ENCODE results near the gene PNMA6E.
A peak's percentile ranks its signal among the peaks of the same experiment; 100 is the strongest.

PNMA6E gene

DNA sequence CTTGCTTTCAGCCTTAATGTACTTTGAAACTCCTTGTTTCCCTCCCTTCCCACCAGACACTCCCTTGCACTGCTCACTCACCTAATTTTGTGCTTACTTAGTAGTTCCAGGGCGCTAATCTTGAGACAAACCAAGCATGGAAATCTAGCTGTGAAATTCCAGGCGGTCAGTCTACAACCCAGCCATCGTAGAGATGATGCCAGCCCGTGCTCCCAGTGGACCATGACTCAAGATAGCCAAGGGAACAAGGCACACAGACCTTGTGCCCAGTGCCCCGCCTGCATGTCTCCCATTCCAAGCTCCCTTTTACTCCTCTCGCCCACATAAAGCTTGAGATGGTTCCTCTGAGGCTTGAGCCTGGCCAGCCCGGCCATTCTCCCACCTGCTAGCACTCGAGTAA lies 33.7 kb upstream of the PNMA6E start:
- DNase-seq: no peak

DNA sequence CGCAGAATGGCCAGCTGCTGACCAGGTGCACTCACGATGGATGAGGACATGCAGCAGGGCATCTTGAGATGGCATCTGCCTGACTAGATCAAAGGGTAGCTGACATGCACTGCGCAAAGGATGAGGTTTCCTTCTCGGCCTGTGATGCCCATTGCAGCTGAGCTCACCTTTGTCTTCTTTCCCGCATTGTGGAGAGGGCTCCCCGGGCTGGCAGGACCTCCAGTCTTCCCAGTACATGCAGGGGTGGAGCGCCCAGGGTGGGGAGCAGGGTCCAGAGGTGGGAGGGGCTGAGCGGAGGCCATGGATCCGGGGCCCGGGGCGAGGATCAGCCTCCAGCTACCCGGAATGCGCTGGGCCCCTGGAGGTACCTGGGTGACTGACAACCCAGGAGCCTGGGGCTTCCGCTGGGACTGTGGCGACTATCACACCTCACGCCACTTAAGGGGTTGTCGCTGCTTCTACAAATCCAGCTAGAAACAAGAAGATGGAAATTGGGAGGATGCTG lies 32.7 kb upstream of the PNMA6E start:
- no peak for DNase-seq

DNA sequence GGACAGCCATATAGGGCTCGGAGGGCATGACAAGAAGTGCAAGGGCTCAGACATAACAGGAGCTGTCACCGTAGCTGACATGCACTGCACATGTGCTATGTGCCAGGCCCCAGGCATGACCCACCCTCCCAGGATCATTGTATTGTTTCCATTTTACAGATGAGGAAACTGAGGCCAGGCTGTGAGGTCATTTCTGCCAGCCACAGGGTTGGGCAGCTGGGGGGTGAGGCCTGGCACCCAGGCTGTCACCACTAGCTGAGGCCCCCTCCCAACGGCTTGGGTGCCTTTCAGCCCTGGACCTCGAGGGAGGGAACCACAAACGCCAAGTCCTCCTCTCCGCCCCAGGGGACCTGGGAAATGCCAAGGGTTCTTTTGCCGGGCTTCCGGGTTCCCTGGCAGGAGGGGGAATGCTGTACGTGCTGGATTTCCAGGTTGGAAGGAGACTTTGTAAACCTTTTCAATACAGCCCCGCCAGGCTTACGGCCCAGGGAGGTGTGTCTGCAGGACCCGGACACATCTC lies 32.1 kb upstream of the PNMA6E start:
- no peak for DNase-seq

DNA sequence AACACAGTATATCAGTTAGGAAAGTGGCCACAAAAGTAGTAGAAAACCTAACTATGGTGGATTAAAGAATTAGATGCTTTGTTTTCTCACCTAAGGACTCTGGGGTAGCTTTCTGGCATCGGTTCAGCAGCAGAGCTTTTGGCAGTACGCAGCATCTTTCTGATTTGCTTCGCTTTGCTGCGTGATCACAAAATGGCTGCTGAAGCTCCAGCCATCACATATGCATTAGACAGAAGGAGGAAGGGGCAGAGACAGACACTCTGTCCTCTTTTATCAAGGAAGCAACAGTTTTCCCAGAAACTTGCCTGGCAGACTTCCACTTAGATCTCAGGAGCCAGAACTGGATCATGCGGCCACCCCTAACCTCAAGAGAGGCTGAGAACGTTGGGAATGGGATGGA lies 29.6 kb upstream of the PNMA6E start:
- DNase-seq: no peak

DNA sequence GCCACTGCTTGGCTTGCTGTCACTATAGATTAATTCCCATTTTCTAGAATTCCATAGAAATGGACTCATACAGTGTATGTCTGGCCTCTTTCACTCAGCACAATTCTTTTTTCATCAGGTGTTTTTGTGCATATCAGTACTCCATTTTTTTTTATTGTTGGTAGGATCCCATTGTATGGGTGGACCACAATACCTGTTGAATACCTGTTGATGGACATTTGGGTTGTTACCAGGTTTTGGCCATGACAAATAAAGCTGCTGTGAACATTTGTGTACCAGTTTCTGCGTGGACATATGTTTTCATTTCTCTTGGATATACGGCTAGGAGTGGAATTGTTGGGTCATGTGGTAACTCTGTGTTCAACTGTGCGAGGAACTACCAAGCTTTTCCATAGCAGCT lies 25.1 kb upstream of the PNMA6E start:
- no peak for DNase-seq

DNA sequence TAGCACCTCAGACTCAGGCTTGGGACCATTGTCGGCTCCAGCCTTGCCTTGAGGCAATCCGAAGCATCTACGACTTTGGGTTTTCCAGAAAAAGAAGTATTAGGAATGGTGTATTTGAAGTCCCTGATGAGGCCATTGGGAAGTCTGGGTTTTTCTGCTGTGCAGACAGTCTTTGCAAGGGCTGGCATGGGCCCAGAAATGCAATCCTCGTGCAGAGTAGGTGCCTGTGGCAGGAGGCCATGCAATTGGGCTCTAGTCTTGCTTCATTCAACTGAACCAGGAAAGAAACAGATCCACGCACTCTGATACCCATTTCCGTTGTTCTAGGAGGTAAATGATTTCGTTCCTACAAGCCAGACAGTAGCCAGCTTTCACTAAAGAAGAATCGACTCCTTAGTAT lies 22.5 kb upstream of the PNMA6E start:
- DNase-seq: no peak

DNA sequence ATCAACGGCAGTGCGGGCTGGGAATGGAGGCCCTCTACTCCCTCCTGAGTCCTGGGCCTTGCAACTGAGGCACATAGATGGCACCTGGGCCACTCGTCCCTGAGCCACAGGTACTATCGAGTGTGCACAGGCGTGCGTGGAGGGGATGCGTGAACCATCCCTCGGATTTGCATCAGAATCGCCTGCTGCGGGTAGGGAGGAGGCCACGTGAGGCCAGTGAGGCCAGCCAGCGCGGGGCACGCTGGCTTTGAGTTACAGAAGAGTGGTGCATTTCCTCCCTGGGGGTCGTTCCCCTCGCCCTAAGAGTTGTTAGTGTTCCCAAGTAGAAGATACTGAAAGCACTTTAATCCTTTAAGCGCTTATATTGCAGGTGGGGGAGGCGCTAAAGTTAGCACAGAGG lies 20.7 kb upstream of the PNMA6E start:
- DNase-seq: no peak

DNA sequence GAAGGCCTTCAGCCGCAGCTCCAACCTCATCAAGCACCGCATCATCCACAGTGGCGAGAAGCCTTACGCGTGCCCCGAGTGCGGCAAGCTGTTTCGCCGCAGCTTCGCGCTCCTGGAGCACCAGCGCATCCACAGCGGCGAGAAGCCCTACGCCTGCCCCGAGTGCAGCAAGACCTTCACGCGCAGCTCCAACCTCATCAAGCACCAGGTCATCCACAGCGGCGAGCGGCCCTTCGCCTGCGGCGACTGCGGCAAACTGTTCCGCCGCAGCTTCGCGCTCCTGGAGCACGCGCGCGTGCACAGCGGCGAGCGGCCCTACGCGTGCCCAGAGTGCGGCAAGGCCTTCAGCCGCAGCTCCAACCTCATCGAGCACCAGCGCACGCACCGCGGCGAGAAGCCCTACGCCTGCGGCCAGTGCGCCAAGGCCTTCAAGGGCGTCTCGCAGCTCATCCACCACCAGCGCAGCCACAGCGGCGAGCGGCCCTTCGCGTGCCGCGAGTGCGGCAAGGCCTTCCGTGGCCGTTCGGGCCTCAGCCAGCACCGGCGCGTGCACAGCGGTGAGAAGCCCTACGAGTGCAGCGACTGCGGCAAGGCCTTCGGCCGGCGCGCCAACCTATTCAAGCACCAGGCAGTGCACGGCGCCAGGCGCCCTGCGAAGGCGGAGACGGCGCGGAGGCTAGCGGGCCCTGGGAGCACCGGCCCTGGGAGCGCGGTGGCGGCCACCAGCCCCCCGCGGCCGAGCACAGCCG lies 19.9 kb upstream of the PNMA6E start:
- no peak for DNase-seq

DNA sequence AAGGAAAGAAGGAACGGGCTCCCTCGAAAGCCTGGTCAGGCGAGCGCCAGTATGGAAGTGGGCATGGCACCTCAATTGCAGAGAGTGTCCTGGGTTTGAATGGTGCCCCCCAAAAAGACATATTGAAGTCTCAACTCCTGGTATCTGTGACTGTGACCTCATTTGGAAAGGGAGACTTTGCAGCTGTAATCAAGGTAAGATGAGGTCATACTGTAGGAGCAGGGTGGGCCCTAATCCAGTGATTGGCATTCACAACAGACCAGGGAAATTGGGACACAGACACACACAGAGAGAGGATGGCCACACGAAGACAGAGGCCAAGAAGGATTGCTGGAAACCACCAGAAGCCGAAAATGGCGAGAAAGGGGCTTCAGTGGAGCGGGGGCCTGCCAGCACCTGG lies 16.5 kb upstream of the PNMA6E start:
- no peak for DNase-seq

DNA sequence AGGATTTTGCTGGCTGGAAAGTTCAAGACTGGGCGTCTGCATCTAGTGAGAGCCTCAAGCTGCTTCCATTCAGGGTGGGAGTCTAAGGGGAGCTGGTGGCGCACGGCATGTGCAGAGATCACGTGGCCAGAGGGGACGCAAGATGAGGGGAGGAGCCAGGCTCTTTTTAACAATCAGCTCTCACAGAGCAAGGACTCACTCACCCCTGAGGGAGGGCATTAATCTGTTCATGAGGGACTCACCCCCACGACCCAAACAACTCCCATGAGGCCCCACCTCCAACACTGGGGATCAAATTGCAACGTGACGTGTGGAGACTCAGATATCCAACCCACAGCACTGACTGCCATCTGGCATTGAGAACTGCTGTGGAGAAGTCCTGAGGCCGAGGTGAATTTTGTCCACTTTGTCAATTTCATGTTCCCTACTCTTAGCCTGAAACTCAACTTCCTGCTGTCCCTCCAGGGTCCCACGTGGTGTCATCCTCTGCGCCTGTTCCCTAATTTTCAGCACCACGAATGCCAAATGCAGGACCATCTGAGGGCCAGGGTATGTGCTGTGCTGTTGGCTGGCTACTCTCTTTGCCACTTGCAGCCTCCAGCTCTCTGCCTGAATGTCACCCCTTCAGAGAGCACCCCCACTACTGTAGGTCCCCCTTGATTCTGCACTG lies 15.8 kb upstream of the PNMA6E start:
- no peak for DNase-seq

DNA sequence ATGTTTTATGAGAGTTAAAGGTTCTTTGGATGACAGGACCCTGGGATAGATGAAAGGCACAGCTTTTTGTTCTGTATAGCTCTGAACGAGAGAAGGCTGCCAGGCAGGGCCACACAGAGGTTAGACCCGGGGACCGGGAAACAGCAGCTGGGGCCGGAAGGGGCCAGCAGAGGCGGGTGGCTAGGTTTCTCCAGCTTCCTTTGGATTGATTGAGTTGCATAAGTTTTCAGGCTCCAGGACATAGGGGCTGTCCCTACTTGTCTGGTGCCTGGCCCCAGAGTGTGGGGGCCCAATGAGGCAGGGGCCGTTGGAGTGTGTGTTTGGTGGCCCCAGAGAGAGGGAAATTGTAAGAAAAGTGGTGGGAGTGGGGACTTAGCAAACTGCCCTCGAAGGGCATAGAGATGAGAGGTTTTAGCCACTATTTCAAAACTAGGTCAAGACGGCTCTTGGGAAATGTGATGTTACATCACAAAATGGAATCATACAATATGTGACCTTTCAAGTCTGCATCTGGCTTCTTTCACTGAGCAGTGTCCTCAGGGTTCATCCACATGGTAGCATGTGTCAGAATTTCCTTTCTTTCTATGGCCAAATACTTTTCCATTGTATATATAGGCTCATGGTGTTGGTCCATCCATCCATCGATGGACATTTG lies 13.8 kb upstream of the PNMA6E start:
- no peak for DNase-seq

DNA sequence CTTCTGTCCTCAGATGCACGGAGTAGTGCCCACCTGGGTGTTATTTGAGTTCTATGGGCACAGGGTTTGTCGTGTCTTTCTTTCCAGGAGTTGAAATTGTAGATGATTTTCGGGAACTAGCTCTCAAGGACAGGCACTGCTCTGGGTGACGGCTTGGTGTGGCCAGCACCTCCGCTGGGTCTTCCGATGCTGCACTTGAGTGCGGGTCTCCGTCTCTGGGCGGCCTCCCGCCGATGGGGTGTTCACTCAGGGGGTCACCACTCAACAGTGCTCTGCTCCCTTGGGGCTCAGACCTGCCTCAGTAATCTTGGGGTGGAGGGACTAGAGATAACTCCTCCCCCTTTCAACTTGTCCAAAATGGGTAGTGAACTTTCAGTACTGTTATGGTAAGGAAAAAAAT lies 12.6 kb upstream of the PNMA6E start:
- DNase-seq: no peak

DNA sequence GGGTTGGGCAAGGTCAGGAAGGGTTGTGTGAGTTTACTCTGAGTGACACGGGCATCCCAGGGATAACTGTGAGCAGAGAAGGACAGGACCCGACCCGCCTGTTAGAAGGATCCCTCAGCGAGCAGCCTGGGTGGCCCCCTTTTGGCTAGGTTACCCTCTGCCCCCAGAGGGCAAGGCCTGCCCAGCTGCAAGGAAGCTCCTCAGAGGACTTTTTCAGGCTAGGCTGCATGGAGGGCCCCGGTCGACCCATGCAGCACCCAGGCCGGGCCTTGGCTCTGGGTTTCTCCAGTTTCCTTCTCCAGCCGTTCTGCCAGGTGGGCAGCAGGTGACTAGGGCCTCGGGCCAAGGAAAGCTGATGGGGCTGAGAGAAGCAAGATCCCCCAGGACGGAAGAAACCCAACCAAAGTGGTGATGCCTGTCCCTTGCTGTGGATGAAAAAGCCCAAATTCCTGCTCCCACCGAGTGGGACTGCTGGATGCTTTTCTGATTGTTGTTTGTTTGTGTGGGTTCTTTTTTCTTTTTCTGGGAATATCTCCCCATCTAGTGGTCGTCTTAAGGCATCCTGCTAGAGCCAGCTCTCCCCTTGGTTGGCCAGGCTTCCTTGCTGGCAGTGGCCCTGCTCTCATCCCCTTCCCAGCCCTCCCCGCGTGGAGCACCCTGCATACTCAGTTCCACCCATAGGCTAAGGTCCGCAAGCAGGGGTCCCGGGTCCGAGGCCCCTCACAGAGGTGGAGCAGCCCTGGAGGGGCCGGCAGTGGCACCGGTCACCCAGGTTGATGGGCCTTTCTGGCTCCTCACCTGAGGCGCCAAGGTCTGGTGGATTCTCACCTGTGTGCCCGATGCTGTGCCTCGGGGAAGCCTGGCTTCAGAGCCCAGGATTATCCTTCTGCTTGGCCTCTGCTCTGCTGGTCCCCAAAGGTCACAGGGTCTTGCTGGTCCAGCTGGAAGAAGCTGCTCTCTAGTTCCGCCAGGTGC lies 11.9 kb upstream of the PNMA6E start:
- DNase-seq: no peak

DNA sequence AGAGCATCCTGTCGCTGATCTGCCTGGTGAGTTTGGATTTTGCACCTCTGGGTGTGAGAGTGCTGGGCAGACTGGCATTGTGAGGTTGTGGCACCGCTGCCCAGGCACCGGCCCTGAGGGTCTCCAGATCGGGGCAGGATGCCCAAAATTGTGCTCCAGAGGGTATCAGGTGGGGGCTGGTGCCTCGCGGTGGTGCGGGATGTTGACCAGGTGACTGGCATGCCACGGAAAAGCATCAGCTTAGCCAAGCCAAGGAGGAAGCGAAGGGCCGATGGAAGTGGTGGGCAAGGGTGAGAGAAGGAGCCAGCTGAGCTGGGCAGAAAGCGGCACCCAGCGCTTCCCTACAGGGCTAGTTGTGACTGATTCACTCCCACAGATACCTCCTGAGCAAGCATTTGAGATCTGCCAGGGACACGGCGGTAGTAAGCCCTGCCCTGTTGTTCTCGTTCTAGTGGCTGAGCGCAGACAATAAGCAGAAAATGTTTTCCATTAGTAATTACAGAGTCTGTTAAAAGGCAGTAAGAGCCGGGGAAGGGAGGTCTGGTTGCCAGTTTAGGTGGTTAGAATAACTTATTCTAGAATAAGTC lies 10.9 kb upstream of the PNMA6E start:
- no peak for DNase-seq

DNA sequence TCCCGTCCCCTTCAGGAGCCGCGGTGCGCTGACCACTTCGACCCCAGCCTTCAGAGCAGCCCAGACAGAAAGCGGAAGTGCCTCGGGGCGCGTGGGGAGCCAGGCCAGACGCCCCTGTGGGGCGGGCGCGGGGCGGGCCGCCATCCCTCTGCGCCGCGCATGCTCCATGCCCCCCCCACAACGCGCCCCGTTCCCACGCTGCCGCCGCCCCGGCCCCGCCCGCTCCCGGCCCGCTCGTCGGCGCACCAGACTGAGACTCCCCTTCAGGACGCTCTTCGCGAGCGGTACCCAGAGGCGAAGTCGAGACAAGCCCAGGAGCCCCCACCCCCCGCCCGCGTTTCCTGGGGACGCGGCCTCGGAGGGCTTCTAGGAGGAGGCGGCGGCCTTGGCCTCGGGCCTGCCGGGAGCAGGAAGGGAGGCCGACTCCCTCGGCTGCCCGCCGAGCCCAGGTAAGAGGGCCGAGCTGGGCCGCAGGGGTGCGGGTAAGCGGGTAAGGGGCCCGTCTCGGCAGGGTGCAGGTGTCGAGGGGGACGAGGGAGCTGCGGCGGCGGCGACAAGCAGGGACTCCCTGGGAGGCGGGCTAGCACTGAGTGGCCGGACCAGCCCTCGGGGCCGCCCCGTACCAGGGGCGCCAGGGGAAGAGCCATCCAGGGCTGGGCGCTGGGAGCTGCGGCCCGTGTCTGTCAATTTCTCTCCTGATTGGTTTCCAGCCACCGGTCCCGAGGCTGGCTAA lies 10.3 kb upstream of the PNMA6E start, which contains the start of gene ZFP92:
ZFP92 (plus strand) TSS at position 218 of the 733 bp plus-strand sequence. CDS start 6,851 bp downstream, outside the sequence.
- DNase-seq: peak; percentile 15 to 48

DNA sequence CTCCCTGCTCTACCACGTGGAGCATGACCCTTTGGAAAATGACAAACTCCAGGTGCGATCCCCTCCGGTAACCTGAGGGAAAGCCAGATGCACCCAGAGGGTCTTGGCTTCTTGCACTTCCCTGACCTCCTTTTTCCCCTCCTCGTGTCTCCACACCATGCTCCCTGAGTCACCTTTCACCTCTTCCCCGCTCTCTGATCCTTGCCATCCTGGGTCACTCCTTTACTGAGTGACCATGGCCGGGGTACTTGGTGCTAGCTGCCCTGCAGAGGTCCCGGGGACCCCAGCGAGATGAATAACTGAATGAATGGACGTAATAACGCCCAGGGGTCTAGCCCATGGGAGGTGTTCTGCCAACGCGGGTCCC lies 9.7 kb upstream of the PNMA6E start:
- DNase-seq: no peak

DNA sequence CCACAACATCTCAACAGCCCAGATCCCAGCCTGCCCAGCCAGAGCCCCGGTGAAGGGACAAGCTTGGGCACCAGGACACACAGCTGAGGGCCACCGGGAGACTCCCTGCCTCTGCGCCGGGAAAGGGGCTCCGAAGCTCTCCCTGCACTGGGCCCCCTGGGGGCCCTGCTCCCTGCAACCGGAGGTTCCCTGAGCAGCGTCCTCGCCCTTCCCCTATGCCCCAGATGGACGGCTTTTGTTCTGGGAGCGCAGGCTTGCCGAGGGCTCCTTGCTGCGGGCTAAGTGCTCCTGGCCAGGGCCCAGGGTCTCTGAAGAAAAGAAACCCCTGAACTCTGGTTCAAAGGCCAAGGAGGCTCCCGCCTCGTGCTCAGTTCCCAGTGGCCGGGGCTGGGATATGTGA lies 9.2 kb upstream of the PNMA6E start:
- DNase-seq: no peak

DNA sequence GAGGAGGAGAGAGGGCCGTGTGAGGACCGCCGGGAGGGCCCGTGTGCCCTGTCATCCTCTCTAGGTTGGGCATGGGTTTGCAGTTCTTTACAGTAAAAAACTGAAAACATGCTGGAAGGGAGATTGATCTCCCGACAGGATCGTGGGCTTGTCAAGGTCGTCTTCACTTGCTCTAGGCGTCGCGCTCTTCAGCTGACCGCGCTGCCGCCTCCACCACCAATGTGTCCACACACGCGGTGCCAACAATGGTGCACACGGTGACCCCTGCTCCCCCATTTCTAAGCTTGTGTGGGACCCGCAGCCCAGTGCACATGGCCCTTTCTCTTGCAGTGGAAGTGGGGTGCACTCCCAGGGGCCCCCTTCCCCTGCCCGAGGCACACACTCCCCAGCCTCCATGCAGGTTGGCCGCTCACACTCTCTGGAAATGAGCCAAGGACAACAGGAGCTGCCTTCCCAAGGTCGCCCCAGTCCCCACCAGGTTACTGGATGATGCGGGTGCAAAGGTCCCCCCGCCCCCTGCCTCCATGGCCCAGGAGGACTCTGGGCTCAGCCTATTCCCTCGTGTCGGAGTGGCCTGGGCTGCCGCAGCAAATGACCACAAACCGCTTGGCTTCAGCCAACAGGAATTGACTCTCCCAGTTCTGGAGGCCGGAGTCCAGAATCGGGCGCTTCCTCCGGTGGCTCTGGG lies 8.4 kb upstream of the PNMA6E start:
- no peak for DNase-seq

DNA sequence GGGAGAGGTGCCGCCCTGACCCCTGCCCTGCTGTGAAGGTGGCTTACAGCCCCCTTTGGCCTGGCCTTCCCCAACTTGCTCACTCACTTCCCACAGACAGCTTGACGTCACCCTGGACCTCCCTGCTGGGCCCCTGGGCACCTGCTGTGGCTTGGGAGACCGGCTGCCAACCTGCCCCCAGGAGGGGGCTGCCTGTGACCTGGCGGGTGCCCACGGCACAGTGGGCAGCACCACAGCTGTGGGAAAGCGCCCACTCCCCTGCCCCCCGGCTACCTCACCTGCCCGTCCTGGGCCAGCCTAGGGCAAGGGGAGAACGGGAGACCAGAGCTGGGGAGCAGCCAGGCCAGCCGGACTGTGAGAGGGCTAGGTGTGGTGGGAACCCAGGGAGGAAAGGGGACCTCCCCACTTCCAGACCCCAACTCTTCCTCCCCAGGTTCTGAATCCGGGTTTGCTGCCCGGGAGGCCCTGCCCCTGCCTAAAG lies 7.8 kb upstream of the PNMA6E start:
- no peak for DNase-seq

DNA sequence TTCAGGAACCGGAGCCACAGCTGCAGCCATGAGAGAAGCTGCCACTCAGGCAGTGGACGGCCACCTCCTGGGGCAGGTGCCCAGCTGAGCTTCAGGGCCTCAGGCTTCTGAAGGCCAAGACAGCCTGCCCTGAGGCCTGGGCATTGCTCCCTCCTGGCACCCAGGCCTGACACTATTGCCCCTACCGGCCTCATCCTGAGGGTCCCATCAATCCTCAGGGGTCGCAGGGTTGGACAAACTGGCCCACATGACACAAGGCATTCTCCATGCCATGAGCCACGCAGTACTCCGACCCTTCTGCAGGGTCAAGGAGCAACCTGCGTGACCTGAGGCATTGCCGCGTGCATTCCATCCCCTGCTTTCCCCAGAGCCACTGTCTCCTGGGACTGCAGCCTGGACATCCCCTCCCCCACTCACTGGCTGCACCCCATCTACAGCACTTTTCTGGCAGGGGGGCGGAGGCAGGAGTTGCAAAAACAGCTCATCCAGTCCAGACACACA lies 7.1 kb upstream of the PNMA6E start:
- no peak for DNase-seq
